NCI-H1105 (cell line): ENCODE results near the gene NT5DC3.

ENCODE experiments used
- DNase-seq: peaks from one replicate; lab custom pipeline; 2025; lab: John Stamatoyannopoulos, UW

NT5DC3 gene

GRCh38 chr12:103751600-103751999 is 89.4 kb downstream of the NT5DC3 start:
- DNase-seq: no peak

- DNase-seq: no peak
Measured at GRCh38 chr12:103751171-103751570, 89.9 kb downstream of the NT5DC3 start.

- no peak for DNase-seq
Measured at GRCh38 chr12:103748875-103749274, 92.2 kb downstream of the NT5DC3 start.

GRCh38 chr12:103748002-103748401 is 93.0 kb downstream of the NT5DC3 start:
- no peak for DNase-seq

GRCh38 chr12:103745962-103746361 is 95.1 kb downstream of the NT5DC3 start:
- DNase-seq: no peak

GRCh38 chr12:103743788-103744187 is 97.2 kb downstream of the NT5DC3 start:
- DNase-seq: no peak

GRCh38 chr12:103742349-103742932 is 98.6 kb downstream of the NT5DC3 start:
- DNase-seq: peak; percentile 92

- no peak for DNase-seq
Measured at GRCh38 chr12:103737881-103738280, 103.2 kb downstream of the NT5DC3 start.

- no peak for DNase-seq
Measured at GRCh38 chr12:103736572-103736971, 104.5 kb downstream of the NT5DC3 start.

- DNase-seq: no peak
Measured at GRCh38 chr12:103735291-103735690, 105.7 kb downstream of the NT5DC3 start.

- no peak for DNase-seq
Measured at GRCh38 chr12:103734863-103735262, 106.2 kb downstream of the NT5DC3 start.

- no peak for DNase-seq
Measured at GRCh38 chr12:103731539-103731938, 109.5 kb downstream of the NT5DC3 start.

GRCh38 chr12:103729499-103729898 is 111.5 kb downstream of the NT5DC3 start:
- no peak for DNase-seq

GRCh38 chr12:103728323-103728722 is 112.7 kb downstream of the NT5DC3 start:
- DNase-seq: no peak

- DNase-seq: no peak
Measured at GRCh38 chr12:103727638-103728037, 113.4 kb downstream of the NT5DC3 start.

GRCh38 chr12:103725398-103725797 is 115.6 kb downstream of the NT5DC3 start:
- no peak for DNase-seq
